GM23338 (cell line): Measurements from ENCODE around the gene SH3D19.

ENCODE experiments used
- CTCF ChIP-seq, 2 experiments: fragments of 200-600 bp in 1 of 2; sonication (generic) in 1 of 2; conservative IDR thresholded peaks; 2 replicates each; pipeline versions ENCODE4 v1.5.1 to v1.6.1; 2016 to 2017; ENCODE audit warnings: antibody characterized with exemption in 2 of 2, low read depth in 2 of 2, mild to moderate bottlenecking in 2 of 2, moderate library complexity in 1 of 2
- EZH2 ChIP-seq: fragments of 200-600 bp; sonication (generic); IDR thresholded peaks from one replicate; pipeline ENCODE4 v1.8.0; 2017; ENCODE audit warnings: antibody characterized with exemption, mild to moderate bottlenecking, low read depth; ENCODE audit not compliant: unreplicated experiment
- EZH2phosphoT487 ChIP-seq: fragments of 200-600 bp; sonication (generic); IDR thresholded peaks from one replicate; pipeline ENCODE4 v1.8.1; 2018; ENCODE audit warnings: antibody characterized with exemption; ENCODE audit not compliant: unreplicated experiment
- JUNB ChIP-seq: IDR thresholded peaks from one replicate; pipeline ENCODE4 v1.6.1; 2016; ENCODE audit warnings: antibody characterized with exemption; ENCODE audit not compliant: unreplicated experiment
- POLR2AphosphoS5 ChIP-seq: IDR thresholded peaks from 2 replicates; pipeline ENCODE4 v1.6.1; 2016; ENCODE audit warnings: antibody characterized with exemption, low read depth
- REST ChIP-seq: IDR thresholded peaks from one replicate; pipeline ENCODE4 v1.6.1; 2018; ENCODE audit warnings: antibody characterized with exemption; ENCODE audit not compliant: unreplicated experiment
- TF ChIP-seq, protein P1 (sequence below): IDR thresholded peaks from 2 replicates; pipeline ENCODE4 v1.6.1; 2016; ENCODE audit warnings: antibody characterized with exemption

DNA sequence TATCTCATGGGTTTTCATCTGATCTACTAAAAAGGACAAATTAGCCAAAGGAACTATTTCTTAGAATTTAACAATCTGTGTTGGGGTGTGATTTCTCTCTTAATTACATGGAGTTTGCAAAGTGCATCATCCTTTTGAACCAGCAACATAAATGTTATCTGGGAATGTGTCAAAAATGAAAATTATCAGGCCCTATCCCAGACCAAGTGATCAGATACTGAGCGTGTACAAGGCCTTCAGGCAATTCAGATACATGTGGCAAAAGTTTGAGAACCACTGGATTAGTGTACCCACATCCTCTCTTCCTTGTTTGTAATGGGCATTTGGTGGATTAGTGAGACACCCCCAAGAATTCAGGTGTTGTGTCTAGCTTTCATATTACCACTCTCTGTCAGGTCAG lies 3.8 kb downstream of the SH3D19 start:
- no peak for TF ChIP-seq CTCF (conservative IDR thresholded peaks at IDR 0.05; ENCODE audit: low read depth in 2 of 2)
- no peak for TF ChIP-seq REST
- TF ChIP-seq EZH2phosphoT487: no peak
- no peak for TF ChIP-seq POLR2AphosphoS5
- no peak for TF ChIP-seq JUNB
- no peak for TF ChIP-seq EZH2
- TF ChIP-seq, protein P1, sequence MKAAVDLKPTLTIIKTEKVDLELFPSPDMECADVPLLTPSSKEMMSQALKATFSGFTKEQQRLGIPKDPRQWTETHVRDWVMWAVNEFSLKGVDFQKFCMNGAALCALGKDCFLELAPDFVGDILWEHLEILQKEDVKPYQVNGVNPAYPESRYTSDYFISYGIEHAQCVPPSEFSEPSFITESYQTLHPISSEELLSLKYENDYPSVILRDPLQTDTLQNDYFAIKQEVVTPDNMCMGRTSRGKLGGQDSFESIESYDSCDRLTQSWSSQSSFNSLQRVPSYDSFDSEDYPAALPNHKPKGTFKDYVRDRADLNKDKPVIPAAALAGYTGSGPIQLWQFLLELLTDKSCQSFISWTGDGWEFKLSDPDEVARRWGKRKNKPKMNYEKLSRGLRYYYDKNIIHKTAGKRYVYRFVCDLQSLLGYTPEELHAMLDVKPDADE: no peak
